GM18519 (cell line): ENCODE data around the gene KCTD11.
"Not testable (repeated sequence)": the region's sequence is repeated elsewhere in the genome, so short reads cannot be mapped to it uniquely, and the experiment has no call there.

Experiments
- ATAC-seq: cut with Tn5 transposase; IDR thresholded peaks from one replicate; pipeline ENCODE4 v1.9.1; 2021; ENCODE audit warnings: mild to moderate bottlenecking, moderate library complexity; ENCODE audit not compliant: unreplicated experiment, low FRiP score

The KCTD11 gene

GRCh38 chr17:7368599-7368994, 16.6 kb downstream of the KCTD11 start:
- ATAC-seq = not testable (repeated sequence)

DNA sequence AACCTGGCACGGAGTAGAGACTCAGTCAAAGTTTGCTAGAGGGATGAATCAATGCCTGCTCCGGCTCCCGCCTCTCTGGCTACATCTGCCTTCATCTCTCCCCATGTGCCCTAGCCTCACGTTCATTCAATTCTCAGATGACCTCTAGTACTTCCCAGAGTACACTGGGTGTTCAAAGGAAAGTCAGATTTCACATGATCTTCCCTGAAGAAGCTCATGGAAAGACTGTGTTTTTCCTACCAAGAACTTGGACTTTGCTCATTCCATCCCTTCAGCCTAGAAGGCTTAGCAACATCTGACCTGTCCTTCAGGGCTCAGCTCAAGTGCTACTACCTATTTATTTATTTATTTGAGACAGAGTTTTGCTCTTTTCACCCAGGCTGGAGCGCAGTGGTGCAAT, 17.9 kb downstream of the KCTD11 start:
- ATAC-seq = no peak

GRCh38 chr17:7370853-7371252, 18.9 kb downstream of the KCTD11 start:
- ATAC-seq = no peak

GRCh38 chr17:7374353-7374752, 22.4 kb downstream of the KCTD11 start:
- no peak for ATAC-seq

DNA sequence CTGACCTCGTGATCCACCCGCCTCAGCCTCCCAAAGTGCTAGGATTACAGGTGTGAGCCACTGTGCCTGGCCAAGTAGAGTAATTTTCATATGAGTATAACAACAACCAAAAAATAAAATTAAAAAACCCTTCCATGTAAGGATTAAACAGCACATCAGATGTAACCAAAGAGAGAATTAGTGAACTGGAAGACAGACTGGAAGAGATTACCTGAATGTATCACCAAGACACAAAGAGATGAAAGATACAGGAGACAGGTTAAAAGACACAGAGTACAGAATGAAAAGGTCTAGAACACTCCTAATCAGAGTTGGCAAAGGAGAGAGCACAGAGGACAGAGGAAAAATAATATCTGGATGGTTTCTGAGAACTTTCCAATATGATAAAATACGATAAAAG, 27.2 kb downstream of the KCTD11 start:
- ATAC-seq = no peak

DNA sequence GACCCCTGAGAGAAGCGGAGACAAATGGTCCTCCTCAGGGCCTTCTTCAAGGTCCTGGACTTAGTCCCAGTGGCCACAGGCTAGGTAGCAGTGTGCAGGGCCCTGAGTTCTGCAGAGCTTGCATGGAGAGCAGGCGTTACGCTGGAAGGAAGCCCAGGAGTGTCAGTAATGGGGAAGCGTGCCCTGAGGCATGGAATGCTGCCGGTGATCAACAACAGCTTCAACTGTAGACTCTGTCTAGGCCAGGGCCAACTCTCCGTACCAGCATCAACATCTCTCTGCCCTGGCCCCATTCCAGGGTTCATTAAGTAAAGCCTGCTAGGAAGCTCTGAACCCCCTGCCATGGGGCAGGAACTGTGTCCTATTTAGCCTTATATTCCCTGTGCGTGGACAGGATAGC, 28.4 kb downstream of the KCTD11 start:
- no peak for ATAC-seq

GRCh38 chr17:7380855-7381683, 29.1 kb downstream of the KCTD11 start, which contains the start of gene TNK1:
Gene TNK1, plus strand, starts transcription at chr17:7381089. Its CDS starts 1,838 bp downstream, at chr17:7382927.
- ATAC-seq = no peak

- ATAC-seq = no peak
These were observed 30.9 kb downstream of the KCTD11 start for GRCh38 chr17:7382901-7383300.

- ATAC-seq = no peak
These were observed 31.4 kb downstream of the KCTD11 start for GRCh38 chr17:7383371-7383741.

DNA sequence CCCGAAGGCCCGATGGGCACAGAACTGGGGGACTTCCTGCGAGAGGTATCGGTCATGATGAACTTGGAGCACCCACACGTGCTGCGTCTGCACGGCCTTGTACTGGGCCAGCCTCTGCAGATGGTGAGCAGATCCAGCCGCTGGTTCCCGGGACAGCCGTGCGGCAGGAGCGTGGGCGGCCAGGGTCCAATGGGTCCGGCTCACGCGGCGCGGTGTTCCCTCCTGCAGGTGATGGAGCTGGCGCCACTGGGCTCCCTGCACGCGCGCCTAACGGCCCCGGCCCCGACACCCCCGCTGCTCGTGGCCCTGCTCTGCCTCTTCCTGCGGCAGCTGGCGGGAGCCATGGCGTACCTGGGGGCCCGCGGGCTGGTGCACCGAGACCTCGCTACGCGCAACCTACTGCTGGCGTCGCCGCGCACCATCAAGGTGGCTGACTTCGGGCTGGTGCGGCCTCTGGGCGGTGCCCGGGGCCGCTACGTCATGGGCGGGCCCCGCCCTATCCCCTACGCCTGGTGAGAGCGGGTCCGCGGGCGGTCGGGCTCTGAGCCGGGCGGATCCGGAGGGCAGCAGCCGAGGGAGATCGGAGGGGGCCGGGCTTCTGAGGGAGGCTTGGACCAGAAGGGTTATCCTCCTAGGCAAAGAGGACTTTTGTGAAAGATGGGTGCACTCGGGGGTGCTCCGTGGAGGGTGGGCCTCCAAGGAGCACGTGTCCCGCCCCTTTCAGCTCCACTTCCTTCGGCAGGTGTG, 32.0 kb downstream of the KCTD11 start:
- peak; percentile 50 for ATAC-seq

DNA sequence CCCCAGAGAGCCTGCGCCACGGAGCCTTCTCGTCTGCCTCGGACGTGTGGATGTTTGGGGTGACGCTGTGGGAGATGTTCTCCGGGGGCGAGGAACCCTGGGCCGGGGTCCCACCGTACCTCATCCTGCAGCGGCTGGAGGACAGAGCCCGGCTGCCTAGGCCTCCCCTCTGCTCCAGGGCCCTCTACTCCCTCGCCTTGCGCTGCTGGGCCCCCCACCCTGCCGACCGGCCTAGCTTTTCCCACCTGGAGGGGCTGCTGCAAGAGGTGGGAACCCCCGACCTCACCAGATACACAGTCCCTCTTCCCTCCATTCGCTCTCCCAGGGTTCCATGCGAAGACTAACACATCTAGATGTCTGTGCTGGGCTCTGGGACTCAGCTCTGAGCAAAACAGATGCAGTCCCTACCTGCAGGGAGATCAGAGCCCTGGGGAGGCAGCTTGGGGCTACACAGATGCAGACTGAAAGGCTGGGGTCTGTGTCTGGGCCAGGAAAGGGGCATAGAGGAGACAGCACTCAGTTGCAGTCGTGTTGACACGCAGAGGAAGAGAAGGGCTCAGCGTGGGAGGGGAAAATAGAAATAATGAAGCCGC, 32.6 kb downstream of the KCTD11 start:
- no peak for ATAC-seq

DNA sequence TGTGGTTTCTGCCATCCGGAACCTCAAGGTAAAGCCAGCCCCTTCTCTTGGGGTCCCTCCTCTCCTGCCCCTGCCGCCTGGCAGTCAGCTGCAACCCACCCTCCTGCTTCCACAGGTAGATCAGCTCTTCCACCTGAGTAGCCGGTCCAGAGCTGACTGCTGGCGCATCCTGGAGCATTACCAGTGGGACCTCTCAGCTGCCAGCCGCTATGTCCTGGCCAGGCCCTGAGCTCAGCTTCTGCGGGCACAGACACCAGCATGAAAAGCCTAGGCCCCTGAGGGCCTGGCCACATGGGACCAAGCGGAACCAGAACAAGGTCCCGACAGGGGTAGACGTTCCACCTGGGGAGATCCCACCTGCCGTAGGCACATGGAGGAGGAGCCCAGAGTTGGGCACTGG, 36.9 kb downstream of the KCTD11 start:
- no peak for ATAC-seq

DNA sequence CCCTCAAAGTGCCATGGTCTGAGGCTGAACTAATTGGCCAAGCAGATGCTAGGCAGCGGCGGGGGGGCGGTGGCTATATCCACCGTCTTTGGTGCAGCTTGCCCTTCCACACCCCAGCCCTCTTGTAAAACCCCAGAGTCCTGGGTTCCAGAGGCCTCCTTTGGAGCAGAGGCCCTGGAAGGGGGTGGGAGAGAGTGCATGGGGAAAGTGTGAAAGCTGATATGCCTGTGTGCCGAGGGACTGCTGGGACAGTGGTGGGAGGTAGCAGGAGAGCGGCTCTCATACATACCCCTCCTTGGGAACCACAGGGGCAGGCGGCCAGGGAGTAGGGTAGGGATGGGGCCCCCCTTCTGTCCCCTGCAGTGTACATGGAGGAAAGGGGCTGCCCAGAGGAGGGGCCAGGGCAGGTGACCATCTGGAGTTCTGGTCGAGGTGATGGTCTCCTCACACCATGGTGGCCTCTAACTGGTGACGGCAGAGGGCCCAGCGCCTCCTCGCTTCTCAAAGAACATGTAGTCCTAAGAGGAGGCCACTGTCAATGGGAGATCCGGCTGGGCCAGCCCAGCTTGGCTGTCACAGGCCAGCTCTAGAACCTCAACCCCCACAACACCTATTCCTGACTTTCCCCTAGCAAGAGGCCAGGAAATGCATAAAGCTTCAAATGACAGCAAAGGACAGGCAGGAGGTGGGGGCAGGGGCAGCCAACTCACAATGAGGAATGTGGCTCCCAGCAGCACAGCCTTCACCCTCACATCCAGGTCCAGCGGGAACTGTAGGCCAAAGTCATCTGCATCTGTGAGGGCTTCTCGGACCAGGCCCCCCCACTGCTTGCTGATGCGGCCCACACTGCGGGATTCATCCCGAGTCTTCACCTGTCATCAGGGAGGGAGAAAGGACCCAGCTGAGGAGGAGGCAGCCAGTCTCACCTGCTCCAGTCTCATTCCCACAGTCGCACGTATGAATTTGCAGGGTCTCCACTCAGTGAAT, 38.3 kb downstream of the KCTD11 start:
- no peak for ATAC-seq

GRCh38 chr17:7391307-7391706, 39.3 kb downstream of the KCTD11 start:
- no peak for ATAC-seq

- ATAC-seq = no peak
These were observed 41.0 kb downstream of the KCTD11 start for GRCh38 chr17:7392696-7393612.

GRCh38 chr17:7393613-7394451, 41.9 kb downstream of the KCTD11 start:
- ATAC-seq = peak; percentile 11

DNA sequence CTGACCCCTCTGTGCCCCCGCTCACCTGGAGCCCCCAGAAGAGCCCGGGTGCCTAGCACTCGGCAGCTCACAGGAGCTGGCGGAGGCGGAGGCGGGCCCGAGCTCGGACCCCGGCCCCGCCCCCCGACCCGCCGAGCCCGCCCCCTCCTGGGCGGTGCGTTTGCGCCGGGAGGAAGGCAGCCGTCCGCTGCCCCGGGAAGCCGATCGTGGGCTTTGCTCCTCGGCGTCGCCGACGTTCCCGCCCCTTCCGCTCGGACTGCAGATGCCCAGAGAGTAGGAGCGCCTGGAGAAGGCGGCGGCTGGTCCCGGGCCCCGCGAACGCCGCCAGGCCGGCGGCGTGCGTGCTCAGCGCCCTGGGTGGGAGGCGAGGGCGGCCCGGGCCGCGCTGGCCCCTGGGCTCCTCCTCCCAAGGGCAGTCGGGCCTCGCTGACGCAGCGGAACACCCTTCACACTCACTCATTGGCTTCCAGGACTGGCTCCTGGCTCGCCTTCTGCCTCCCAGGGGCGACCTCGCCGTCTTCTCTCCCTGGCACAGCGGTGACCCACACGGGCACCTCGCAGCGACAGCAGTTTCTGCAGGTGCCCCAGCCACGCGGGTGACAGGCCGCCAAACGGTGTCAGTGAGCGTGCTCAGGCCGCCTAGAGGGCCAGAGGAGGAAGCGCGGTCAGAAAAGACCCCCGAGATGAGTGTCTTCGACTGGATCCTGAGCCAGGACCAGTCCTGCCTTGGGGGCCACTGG, 42.7 kb downstream of the KCTD11 start, which contains the start of gene PLSCR3:
Gene PLSCR3 (minus strand): TSS at position 74 of the 740 bp plus-strand sequence. CDS start 415 bp downstream, outside the sequence.
- ATAC-seq = peak; percentile 45
